ENCODE results near the gene SLC35G6. TPM values are rescaled to one million over a fixed set of nuclear protein-coding genes. Genes with fewer than 3 reads are reported as not detected.

Gene SLC35G6
- total RNA-seq, 1 experiment from 2014 or later = not detected

GRCh38 chr17:7464081-7464480 lies 17.2 kb upstream of the SLC35G6 start:
- no peak for TF ChIP-seq POLR2AphosphoS5 (IDR thresholded peaks at IDR 0.05; ENCODE audit: low read depth, low read length)
- TF ChIP-seq TCF7L2 (IDR thresholded peaks at IDR 0.05; ENCODE audit: low read depth, low read length) = no peak
- TF ChIP-seq, protein P1, sequence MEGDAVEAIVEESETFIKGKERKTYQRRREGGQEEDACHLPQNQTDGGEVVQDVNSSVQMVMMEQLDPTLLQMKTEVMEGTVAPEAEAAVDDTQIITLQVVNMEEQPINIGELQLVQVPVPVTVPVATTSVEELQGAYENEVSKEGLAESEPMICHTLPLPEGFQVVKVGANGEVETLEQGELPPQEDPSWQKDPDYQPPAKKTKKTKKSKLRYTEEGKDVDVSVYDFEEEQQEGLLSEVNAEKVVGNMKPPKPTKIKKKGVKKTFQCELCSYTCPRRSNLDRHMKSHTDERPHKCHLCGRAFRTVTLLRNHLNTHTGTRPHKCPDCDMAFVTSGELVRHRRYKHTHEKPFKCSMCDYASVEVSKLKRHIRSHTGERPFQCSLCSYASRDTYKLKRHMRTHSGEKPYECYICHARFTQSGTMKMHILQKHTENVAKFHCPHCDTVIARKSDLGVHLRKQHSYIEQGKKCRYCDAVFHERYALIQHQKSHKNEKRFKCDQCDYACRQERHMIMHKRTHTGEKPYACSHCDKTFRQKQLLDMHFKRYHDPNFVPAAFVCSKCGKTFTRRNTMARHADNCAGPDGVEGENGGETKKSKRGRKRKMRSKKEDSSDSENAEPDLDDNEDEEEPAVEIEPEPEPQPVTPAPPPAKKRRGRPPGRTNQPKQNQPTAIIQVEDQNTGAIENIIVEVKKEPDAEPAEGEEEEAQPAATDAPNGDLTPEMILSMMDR (IDR thresholded peaks at IDR 0.05) = no peak
- TF ChIP-seq, protein P2, sequence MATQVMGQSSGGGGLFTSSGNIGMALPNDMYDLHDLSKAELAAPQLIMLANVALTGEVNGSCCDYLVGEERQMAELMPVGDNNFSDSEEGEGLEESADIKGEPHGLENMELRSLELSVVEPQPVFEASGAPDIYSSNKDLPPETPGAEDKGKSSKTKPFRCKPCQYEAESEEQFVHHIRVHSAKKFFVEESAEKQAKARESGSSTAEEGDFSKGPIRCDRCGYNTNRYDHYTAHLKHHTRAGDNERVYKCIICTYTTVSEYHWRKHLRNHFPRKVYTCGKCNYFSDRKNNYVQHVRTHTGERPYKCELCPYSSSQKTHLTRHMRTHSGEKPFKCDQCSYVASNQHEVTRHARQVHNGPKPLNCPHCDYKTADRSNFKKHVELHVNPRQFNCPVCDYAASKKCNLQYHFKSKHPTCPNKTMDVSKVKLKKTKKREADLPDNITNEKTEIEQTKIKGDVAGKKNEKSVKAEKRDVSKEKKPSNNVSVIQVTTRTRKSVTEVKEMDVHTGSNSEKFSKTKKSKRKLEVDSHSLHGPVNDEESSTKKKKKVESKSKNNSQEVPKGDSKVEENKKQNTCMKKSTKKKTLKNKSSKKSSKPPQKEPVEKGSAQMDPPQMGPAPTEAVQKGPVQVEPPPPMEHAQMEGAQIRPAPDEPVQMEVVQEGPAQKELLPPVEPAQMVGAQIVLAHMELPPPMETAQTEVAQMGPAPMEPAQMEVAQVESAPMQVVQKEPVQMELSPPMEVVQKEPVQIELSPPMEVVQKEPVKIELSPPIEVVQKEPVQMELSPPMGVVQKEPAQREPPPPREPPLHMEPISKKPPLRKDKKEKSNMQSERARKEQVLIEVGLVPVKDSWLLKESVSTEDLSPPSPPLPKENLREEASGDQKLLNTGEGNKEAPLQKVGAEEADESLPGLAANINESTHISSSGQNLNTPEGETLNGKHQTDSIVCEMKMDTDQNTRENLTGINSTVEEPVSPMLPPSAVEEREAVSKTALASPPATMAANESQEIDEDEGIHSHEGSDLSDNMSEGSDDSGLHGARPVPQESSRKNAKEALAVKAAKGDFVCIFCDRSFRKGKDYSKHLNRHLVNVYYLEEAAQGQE (IDR thresholded peaks at IDR 0.05; ENCODE audit: insufficient read depth in 1 of 2, low read depth in 2 of 2, low read length in 1 of 2) = no peak
- no peak for TF ChIP-seq SIN3A (IDR thresholded peaks at IDR 0.05; ENCODE audit: borderline replicate concordance, insufficient read depth, low read depth, low read length)
- BruUV-seq (replicated peaks) = no TSS peak
- intact Hi-C loops (cut with micrococcal nuclease; ENCODE audit: unreplicated experiment) = no loop called here
- no peaks in the 10 kb centered on the region for H3K36me3 ChIP-seq (ENCODE audit: control insufficient read depth, insufficient read depth, low read length)
- no peak overlapping the region for H3K4me3 ChIP-seq (ENCODE audit: low read depth in 2 of 2, low read length in 2 of 2)
- in situ Hi-C loops (cut with HindIII; ENCODE audit: low pct_unique_long_range_greater_than_20kb, low sequenced_read_pairs) = no loop called here
- no peak overlapping the region for H3K27ac ChIP-seq (ENCODE audit: low read length)
- H3K27me3 ChIP-seq (ENCODE audit: control insufficient read depth, insufficient read depth, low read length) = no peaks in the 10 kb centered on the region
- H3K4me1 ChIP-seq (ENCODE audit: control insufficient read depth, insufficient read depth, low read length) = peaks cover 18% of the 10 kb centered on the region
- no peaks in the 10 kb centered on the region for H3K9me3 ChIP-seq (ENCODE audit: control insufficient read depth, insufficient read depth, low read depth, low read length)
- ChIA-PET POLR2A (no interaction called here), CTCF (no interaction called here)
- no peak for ATAC-seq
- DNase-seq (ENCODE audit: low read depth, low spot score) = no peak

- Histone ChIP-seq H3K4me3 (ENCODE audit: low read depth in 2 of 2, low read length in 2 of 2) (no peak overlapping the region), H3K27ac (ENCODE audit: low read length) (no peak overlapping the region), H3K9me3 (ENCODE audit: control insufficient read depth, insufficient read depth, low read depth, low read length) (no peaks in the 10 kb centered on the region), H3K4me1 (ENCODE audit: control insufficient read depth, insufficient read depth, low read length) (peaks cover 18% of the 10 kb centered on the region), H3K27me3 (ENCODE audit: control insufficient read depth, insufficient read depth, low read length) (no peaks in the 10 kb centered on the region), H3K36me3 (ENCODE audit: control insufficient read depth, insufficient read depth, low read length) (no peaks in the 10 kb centered on the region)
- DNase-seq (ENCODE audit: low read depth, low spot score) (no peak), ATAC-seq (no peak)
- CTCF ChIA-PET = interaction anchor here (0.6 kb wide), 1 partner anchor 17 kb away, joined by 6 read pairs; no protein-coding TSS in a partner anchor
- POLR2A ChIA-PET = interaction anchor here (0.7 kb wide), 1 partner anchor 18 kb away, joined by 3 read pairs; no protein-coding TSS in a partner anchor
- in situ Hi-C loops (cut with HindIII; ENCODE audit: low pct_unique_long_range_greater_than_20kb, low sequenced_read_pairs) = no loop called here
- intact Hi-C loops (cut with micrococcal nuclease; ENCODE audit: unreplicated experiment) = no loop called here
- no peak for TF ChIP-seq TCF7L2 (IDR thresholded peaks at IDR 0.05; ENCODE audit: low read depth, low read length)
- no peak for TF ChIP-seq SIN3A (IDR thresholded peaks at IDR 0.05; ENCODE audit: borderline replicate concordance, insufficient read depth, low read depth, low read length)
- TF ChIP-seq POLR2AphosphoS5 (IDR thresholded peaks at IDR 0.05; ENCODE audit: low read depth, low read length) = no peak
- TF ChIP-seq, protein P1 (IDR thresholded peaks at IDR 0.05) = no peak
- TF ChIP-seq, protein P2 (IDR thresholded peaks at IDR 0.05; ENCODE audit: insufficient read depth in 1 of 2, low read depth in 2 of 2, low read length in 1 of 2) = no peak
- no TSS peak for BruUV-seq (replicated peaks)
These were observed 15.5 kb upstream of the SLC35G6 start for GRCh38 chr17:7465597-7466275.
